ENCODE measurements around the gene CTNNA3. TPM values are rescaled to one million over a fixed set of nuclear protein-coding genes. Genes with fewer than 3 reads are reported as not detected.
"Not testable (repeated sequence)": the region's sequence is repeated elsewhere in the genome, so short reads cannot be mapped to it uniquely, and the experiment has no call there.

Gene CTNNA3
- total RNA-seq, 1 donor from 2014 or later = 0.30 TPM

- Mint-ChIP-seq H3K27me3 (ENCODE audit: unreplicated experiment) (peaks cover 6% of the 10 kb centered on the region), H3K4me1 (ENCODE audit: unreplicated experiment) (no peaks in the 10 kb centered on the region), H3K36me3 (ENCODE audit: unreplicated experiment) (no peaks in the 10 kb centered on the region), H3K4me3 (ENCODE audit: unreplicated experiment) (no peak overlapping the region), H3K9me3 (ENCODE audit: unreplicated experiment) (no peaks in the 10 kb centered on the region), H3K27ac (ENCODE audit: unreplicated experiment) (no peak overlapping the region)
- no peak for TF ChIP-seq CTCF (IDR thresholded peaks at IDR 0.05)
- DNase-seq (ENCODE audit: extremely low spot score, unreplicated experiment) = no peak
These were observed 449.9 kb downstream of the CTNNA3 start for GRCh38 chr10:67246066-67246555.

- H3K4me1 Mint-ChIP-seq (ENCODE audit: unreplicated experiment) = no peaks in the 10 kb centered on the region
- TF ChIP-seq CTCF (IDR thresholded peaks at IDR 0.05) = no peak
- H3K4me3 Mint-ChIP-seq (ENCODE audit: unreplicated experiment) = no peak overlapping the region
- DNase-seq (ENCODE audit: extremely low spot score, unreplicated experiment) = no peak
- no peak overlapping the region for H3K27ac Mint-ChIP-seq (ENCODE audit: unreplicated experiment)
- no peaks in the 10 kb centered on the region for H3K36me3 Mint-ChIP-seq (ENCODE audit: unreplicated experiment)
- H3K9me3 Mint-ChIP-seq (ENCODE audit: unreplicated experiment) = no peaks in the 10 kb centered on the region
- peaks cover 9% of the 10 kb centered on the region for H3K27me3 Mint-ChIP-seq (ENCODE audit: unreplicated experiment)
These were observed 453.5 kb downstream of the CTNNA3 start for GRCh38 chr10:67242528-67242927.

- TF ChIP-seq CTCF (IDR thresholded peaks at IDR 0.05) = no peak
- Mint-ChIP-seq H3K27me3 (ENCODE audit: unreplicated experiment) (peaks cover 9% of the 10 kb centered on the region), H3K4me1 (ENCODE audit: unreplicated experiment) (no peaks in the 10 kb centered on the region), H3K36me3 (ENCODE audit: unreplicated experiment) (no peaks in the 10 kb centered on the region), H3K4me3 (ENCODE audit: unreplicated experiment) (no peak overlapping the region), H3K27ac (ENCODE audit: unreplicated experiment) (no peak overlapping the region), H3K9me3 (ENCODE audit: unreplicated experiment) (no peaks in the 10 kb centered on the region)
- DNase-seq (ENCODE audit: extremely low spot score, unreplicated experiment) = no peak
These were observed 454.5 kb downstream of the CTNNA3 start for GRCh38 chr10:67241451-67241850.

GRCh38 chr10:67239864-67240497 is 456.0 kb downstream of the CTNNA3 start:
- Mint-ChIP-seq H3K27me3 (ENCODE audit: unreplicated experiment) (peaks cover 7% of the 10 kb centered on the region), H3K4me3 (ENCODE audit: unreplicated experiment) (no peak overlapping the region), H3K27ac (ENCODE audit: unreplicated experiment) (no peak overlapping the region), H3K9me3 (ENCODE audit: unreplicated experiment) (no peaks in the 10 kb centered on the region), H3K4me1 (ENCODE audit: unreplicated experiment) (no peaks in the 10 kb centered on the region), H3K36me3 (ENCODE audit: unreplicated experiment) (no peaks in the 10 kb centered on the region)
- no peak for TF ChIP-seq CTCF (IDR thresholded peaks at IDR 0.05)
- no peak for DNase-seq (ENCODE audit: extremely low spot score, unreplicated experiment)

GRCh38 chr10:67230680-67231500 is 465.1 kb downstream of the CTNNA3 start:
- DNase-seq (ENCODE audit: extremely low spot score, unreplicated experiment); H3K27ac Mint-ChIP-seq (ENCODE audit: unreplicated experiment); H3K4me1 Mint-ChIP-seq (ENCODE audit: unreplicated experiment); H3K36me3 Mint-ChIP-seq (ENCODE audit: unreplicated experiment): not testable (repeated sequence)
- Mint-ChIP-seq H3K27me3 (ENCODE audit: unreplicated experiment) (peaks cover 24% of the 10 kb centered on the region), H3K4me3 (ENCODE audit: unreplicated experiment) (peak overlapping the region; percentile 59), H3K9me3 (ENCODE audit: unreplicated experiment) (peaks cover 18% of the 10 kb centered on the region)
